ENCODE measurements around the gene FREM3. TPM values are rescaled to one million over a fixed set of nuclear protein-coding genes. Genes with fewer than 3 reads are reported as not detected.

FREM3 gene
- total RNA-seq, 3 donors from 2014 or later, result not detected

DNA sequence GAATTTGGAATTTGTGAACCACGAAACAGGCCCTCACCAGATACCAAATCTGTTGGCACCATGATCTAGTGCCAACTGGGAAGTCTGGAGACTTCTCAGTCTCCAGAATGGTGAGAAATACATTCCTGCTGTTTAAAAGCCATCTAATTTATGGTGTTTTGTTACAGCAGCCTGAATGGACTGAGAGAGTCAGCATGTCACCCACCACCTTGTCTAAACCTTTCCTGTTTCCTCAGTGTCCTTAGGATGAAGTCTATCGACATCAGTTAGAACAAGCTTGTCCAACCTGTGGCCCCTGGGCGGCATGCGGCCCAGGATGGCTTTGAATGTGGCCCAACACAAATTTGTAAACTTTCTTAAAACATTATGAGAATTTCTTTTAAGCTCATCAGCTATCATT, 42.1 kb downstream of the FREM3 start:
- Histone ChIP-seq H3K9me3 (no peaks in the 10 kb centered on the region), H3K4me1 (ENCODE audit: low read depth) (no peaks in the 10 kb centered on the region), H3K4me3 (no peak overlapping the region), H3K36me3 (ENCODE audit: low read depth) (no peaks in the 10 kb centered on the region)
- no peak for ATAC-seq
- TF ChIP-seq, protein P1, sequence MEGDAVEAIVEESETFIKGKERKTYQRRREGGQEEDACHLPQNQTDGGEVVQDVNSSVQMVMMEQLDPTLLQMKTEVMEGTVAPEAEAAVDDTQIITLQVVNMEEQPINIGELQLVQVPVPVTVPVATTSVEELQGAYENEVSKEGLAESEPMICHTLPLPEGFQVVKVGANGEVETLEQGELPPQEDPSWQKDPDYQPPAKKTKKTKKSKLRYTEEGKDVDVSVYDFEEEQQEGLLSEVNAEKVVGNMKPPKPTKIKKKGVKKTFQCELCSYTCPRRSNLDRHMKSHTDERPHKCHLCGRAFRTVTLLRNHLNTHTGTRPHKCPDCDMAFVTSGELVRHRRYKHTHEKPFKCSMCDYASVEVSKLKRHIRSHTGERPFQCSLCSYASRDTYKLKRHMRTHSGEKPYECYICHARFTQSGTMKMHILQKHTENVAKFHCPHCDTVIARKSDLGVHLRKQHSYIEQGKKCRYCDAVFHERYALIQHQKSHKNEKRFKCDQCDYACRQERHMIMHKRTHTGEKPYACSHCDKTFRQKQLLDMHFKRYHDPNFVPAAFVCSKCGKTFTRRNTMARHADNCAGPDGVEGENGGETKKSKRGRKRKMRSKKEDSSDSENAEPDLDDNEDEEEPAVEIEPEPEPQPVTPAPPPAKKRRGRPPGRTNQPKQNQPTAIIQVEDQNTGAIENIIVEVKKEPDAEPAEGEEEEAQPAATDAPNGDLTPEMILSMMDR (IDR thresholded peaks at IDR 0.05), result no peak
- intact Hi-C loops (cut with DNase I, micrococcal nuclease), result no loop called here
- DNase-seq, result no peak

- Histone ChIP-seq H3K4me3 (no peak overlapping the region), H3K36me3 (ENCODE audit: low read depth) (no peaks in the 10 kb centered on the region), H3K4me1 (ENCODE audit: low read depth) (no peaks in the 10 kb centered on the region), H3K9me3 (no peaks in the 10 kb centered on the region)
- DNase-seq, result no peak
- ATAC-seq, result no peak
- intact Hi-C loops (cut with DNase I, micrococcal nuclease), result no loop called here
- TF ChIP-seq, protein P1 (IDR thresholded peaks at IDR 0.05), result no peak
These were observed 45.9 kb downstream of the FREM3 start for GRCh38 chr4:143654571-143654970.

DNA sequence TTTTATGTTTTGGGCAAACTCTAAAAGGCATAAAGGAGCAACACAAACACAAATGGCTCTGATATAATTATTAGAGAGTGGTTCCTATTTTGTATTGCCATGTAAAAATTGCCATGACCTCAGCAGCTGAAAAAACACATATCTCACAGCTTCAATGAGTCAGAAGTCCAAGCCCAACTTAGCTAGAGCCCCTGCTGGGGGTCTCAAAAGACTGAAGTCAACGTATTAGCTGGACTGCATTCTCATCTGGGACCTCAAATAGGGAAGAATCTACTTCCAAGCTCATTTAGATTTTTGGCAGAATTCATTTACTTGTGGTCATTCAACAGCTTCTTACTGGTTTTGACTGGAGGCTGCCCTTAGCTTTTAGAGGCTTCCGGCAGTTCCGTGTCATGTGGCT, 47.4 kb downstream of the FREM3 start:
- H3K36me3 ChIP-seq (ENCODE audit: low read depth), result no peaks in the 10 kb centered on the region
- no peak overlapping the region for H3K4me3 ChIP-seq
- TF ChIP-seq, protein P1 (IDR thresholded peaks at IDR 0.05), result no peak
- intact Hi-C loops (cut with DNase I, micrococcal nuclease), result no loop called here
- no peak for DNase-seq
- no peaks in the 10 kb centered on the region for H3K4me1 ChIP-seq (ENCODE audit: low read depth)
- ATAC-seq, result no peak
- no peaks in the 10 kb centered on the region for H3K9me3 ChIP-seq

DNA sequence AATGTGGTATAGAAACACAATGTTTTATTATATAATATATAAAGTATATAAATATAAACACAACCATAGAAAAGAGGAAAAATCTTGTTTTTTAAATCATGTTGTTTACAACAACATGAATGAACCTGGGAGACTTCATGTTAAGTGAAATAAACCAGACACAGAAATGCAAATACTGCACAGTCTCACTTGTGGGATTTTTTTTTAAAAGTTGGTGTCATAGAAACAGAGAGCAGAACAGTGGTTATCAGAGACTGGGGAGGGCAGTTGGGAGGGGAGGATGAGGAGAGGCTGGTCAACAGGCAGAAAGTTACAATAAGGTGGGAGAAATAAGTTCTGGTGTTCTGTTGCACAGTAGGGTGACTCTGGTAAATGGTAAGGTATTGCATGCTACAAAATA, 57.1 kb downstream of the FREM3 start:
- Histone ChIP-seq H3K36me3 (ENCODE audit: low read depth) (no peaks in the 10 kb centered on the region), H3K4me1 (ENCODE audit: low read depth) (no peaks in the 10 kb centered on the region), H3K4me3 (no peak overlapping the region), H3K9me3 (peaks cover 7% of the 10 kb centered on the region)
- ATAC-seq (no peak), DNase-seq (no peak)
- intact Hi-C loops (cut with DNase I, micrococcal nuclease), result no loop called here
- TF ChIP-seq, protein P1 (IDR thresholded peaks at IDR 0.05), result no peak

DNA sequence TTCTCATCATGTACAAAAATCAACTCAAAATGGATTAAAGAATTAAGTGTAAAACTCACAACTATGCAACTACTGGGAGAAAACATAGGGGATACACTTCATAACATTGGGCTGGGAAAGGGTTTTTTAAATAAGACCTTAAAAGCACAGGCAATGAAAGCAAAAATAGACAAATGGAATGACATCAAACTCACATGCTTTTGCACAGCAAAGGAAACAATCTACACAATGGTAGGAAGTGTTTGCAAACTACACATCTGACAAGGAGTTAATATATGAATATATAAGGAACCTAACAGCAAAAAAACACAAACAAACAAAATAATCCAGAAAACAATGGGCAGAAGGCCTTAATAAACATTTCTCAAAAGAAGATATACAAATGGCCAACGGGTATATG, 57.9 kb downstream of the FREM3 start:
- Histone ChIP-seq H3K4me3 (no peak overlapping the region), H3K9me3 (peaks cover 6% of the 10 kb centered on the region), H3K4me1 (ENCODE audit: low read depth) (no peaks in the 10 kb centered on the region), H3K36me3 (ENCODE audit: low read depth) (no peaks in the 10 kb centered on the region)
- DNase-seq (no peak), ATAC-seq (no peak)
- intact Hi-C loops (cut with DNase I, micrococcal nuclease), result no loop called here
- TF ChIP-seq, protein P1 (IDR thresholded peaks at IDR 0.05), result no peak

DNA sequence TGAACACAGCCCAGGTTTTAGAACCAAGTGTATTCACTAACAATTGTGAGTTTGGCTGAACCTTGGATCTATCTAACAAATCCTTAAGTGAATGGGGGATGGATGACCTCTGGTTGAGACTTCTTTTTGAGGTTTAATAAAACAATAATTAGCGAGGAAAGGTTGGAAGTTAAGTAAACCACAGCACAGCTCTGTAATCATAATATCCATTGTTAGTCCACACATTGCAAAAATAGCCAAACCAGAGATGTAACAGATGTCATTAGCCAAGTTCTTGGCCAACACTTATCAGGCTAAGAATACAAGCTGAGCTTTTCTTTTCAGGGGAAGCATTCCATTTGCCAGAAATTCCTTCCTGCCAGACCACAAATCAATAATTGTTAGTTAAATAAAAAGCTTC, 59.1 kb downstream of the FREM3 start:
- TF ChIP-seq, protein P1 (IDR thresholded peaks at IDR 0.05), result no peak
- intact Hi-C loops (cut with DNase I, micrococcal nuclease), result no loop called here
- DNase-seq (no peak), ATAC-seq (no peak)
- Histone ChIP-seq H3K9me3 (no peaks in the 10 kb centered on the region), H3K4me3 (no peak overlapping the region), H3K4me1 (ENCODE audit: low read depth) (no peaks in the 10 kb centered on the region), H3K36me3 (ENCODE audit: low read depth) (no peaks in the 10 kb centered on the region)
